Colon (tissue), 2 donors: Measurements from ENCODE around the gene KRTAP4-11.
"Not testable (repeated sequence)": the region's sequence is repeated elsewhere in the genome, so short reads cannot be mapped to it uniquely, and the experiment has no call there.

ENCODE experiments used
- FAIRE-seq: peaks from 2 replicates; lab custom pipeline; 2012; peaks lifted over from hg19 to GRCh38; lab: Jason Lieb, UNC
- donor health status: control.
- donor health status: control.

KRTAP4-11 gene

DNA sequence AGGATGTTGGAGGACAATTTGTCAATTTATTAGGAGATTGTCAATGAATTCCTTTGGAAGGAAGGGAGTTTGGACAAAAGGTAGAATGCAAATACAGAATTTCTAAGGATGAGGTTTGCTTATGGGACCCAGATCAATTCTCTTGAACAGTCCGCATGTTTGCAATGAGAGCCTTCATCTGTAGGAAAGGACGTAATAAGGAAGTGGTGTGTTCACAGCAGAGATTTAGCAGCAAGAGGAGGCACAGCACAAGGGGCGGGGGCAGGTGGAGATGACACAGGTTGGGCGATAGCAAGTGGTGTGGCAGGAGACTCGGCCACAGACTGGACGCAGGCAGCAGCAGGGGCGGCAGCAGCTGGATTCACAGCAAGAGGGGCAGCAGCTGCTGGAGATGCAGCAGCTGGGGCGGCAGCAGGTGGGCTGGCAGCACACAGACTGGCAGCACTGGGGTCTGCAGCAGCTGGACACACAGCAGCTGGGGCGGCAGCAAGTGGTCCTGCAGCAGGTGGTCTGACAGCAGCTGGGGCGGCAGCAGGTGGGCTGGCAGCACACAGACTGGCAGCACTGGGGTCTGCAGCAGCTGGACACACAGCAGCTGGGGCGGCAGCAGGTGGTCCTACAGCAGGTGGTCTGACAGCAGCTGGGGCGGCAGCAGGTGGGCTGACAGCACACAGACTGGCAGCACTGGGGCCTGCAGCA lies 5.3 kb upstream of the KRTAP4-11 start:
- not testable (repeated sequence) for FAIRE-seq

DNA sequence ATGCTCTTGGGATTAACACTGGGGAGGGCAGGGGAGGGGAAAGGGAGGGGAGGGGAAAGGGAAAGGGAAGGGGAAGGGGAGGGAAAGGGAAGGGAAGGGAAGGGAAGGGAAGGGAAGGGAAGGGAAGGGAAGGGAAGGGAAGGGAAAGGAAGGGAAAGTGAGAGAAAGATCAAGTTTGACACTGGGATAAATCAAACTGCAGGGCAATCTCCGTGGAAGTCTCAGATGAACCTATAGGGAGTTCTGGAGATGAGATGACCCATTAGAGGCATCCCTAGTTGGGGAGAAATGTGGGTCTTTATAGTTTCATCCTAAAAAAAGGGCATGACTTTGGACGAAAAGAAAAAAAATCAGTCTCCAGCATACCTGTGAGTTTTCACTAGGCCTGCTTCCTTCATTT lies 3.6 kb upstream of the KRTAP4-11 start:
- FAIRE-seq = no peak

DNA sequence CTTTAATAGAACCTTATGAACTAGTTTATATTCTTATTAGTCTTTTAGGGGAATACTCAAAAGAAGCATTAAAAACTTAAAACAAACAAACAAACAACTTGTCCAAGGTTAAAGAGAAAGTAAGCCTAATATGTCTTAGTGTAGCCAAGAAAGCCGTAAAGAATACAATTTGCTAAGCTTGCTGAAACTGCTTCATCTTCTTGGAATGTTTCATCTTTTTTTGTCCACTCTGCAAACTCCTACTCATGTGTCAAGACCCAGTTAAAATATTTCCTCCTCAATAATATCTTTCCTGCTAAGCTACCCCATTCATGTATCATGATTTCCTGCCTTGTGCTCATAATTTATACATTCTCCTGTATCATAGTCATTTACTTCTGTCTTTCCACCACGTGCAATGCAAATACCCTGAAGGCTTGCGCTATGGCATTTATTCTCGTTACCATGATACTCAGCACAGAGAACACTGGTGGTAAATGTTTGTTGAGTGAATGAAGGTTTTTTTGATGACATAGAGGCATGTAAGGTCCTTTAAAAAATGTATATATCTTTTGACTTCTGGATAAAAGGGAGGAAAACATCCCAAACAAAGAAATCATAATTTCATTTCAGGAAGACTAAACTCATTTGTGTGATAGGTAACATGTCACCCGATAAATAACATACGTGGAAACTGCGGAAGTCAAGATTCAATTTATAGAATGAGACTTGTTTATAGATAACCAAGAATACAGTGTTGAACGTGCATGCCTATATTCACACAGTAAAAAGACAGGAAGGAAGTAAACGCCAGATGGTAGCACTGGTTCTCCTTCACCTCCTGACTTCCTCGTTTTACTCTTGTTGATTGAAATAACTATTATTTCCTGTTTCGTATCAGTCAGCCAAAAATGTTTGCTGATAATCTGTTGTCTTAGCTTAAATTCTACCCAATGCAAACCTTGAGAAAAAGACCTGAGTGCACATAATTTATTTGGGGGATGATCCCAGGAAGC lies 1.8 kb upstream of the KRTAP4-11 start:
- peak; percentile 57 for FAIRE-seq

DNA sequence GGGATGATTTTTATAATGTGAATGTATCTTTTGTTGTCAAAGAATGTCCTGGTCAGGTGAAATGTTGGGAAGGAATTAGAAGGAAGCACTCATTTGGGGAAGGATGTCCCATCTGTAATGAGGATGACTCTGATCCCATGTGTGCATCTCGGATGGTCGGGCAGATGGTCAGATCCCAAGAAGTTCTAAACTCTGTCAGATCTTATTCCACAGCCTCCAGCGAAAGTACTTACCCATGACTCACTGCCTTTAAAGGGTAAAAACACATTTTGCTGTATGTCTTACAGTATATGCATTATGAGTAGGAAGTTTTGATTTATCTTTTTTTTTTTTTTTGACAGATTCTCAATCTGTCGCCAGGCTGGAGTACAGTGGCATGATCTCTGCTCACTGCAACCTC lies 548 bp upstream of the KRTAP4-11 start:
- FAIRE-seq = no peak

DNA sequence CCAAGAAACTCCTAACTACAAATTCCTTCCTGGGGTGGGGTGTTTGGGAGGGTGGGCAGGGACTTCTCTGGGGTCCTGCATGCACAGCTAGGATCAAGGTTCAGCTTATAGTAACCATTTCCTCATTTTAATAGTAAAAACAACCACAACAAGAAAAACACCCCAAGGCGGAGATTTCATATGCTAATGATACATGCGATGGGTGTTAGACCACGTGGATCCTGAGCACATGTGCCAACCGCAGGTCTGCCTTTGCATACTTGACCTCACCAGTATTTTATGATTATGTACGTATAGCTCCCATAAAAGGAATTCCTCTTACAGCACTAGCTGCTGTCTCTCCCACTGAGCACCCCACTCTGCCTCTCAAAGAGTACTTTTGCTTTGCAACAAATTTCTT lies 1.9 kb downstream of the KRTAP4-11 start:
- FAIRE-seq = no peak

DNA sequence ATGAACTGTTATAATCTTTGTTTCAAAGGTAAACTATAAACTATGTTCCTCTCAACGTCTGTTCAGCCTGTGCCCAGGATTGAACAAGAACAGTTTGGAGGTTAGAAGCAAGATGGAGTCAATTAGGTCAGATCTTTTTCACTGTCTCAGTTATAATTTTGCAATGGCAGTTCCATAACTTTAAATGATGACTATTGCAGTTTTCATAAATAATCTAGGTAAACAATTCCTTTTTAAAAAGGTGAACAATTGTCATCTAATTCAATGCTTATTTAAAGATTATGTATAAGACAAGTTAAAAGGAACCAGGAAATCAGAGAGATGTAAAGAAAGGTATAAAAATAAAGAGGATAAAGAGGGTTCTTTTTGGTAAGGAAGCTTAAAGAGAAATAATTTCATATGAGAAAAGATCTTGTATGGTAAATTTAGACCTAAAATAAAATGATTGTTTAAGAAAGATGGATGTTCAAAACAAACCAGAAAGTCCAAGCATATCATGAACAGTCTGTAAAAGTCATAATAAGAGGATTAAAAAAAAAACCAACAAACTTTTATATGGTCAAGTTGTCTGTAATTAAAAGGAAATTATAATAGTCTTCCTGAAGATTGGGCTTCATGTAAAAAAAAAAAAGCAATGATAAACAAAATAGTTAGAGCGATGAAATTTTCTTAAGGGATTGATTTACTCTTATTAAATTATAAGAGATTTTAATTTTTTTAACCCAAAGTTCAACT lies 6.9 kb downstream of the KRTAP4-11 start:
- no peak for FAIRE-seq

DNA sequence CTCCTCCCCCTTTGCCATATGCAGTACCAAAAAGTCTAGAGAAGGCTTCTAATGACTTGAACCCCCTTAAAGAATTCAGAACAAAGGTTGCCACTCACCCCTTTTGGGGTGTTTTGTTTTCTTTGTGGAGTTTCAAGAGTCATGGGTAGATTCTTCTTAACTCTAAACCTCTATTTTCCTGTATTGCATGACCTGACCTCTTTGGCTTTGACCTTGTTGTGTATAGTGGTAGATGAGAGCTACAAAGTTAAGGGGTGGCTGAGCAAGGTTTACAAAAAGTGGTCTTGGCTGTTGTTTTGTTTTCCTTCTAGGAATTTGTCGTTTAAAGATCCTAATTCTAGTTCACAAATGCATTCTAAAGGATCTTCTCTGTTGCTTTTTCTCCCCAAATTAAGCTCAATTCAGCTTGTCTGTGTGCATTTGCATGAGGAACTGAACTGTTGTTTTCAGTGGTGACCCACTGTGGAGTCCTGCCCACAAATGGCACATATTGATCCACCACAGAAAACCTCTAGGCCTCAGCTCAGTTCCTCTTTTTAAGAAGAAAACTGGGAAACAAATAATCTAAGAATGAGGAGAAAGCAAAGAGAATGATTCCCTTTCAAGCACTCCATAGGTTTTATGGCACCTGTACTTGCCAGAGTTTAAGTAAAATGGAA lies 9.3 kb downstream of the KRTAP4-11 start:
- FAIRE-seq = not testable (repeated sequence)

DNA sequence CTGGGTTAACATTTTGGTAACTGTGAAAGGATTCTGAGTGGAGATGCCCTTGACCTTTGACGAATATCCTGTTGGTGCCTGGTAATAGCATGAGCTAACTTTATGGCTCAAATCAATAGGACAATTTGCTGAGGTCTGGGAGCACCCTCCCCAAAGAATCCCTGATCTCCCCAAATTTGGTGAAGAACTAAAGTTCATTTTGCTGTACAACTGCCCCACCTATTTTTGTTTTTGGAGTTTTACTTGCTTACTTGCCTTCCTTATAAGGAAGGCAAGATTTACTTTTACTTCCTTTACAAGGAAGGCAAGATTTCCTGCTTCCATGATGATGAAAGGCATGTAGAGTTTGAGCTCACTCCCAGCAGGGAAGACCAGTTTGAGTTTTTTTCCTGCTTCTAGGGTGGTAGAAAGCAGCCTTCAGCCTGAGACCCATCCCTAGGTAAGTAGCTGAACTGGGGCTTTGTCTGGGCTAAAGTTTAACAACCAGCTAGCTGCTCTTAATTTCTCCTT lies 10.2 kb downstream of the KRTAP4-11 start:
- FAIRE-seq = no peak

DNA sequence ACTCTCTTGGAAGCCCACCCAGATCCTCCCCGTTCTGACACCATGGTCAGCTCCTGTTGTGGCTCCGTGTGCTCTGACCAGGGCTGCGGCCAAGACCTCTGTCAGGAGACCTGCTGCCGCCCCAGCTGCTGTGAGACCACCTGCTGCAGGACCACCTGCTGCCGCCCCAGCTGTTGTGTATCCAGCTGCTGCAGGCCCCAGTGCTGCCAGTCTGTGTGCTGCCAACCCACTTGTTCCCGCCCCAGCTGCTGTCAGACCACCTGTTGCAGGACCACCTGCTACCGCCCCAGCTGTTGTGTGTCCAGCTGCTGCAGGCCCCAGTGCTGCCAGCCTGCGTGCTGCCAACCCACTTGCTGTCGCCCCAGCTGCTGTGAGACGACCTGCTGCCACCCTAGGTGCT lies 12.8 kb downstream of the KRTAP4-11 start, which contains the start of gene KRTAP4-9:
Gene KRTAP4-9 (plus strand): TSS at position 43 of the 400 bp plus-strand sequence. CDS start 0 bp downstream, at position 43.
- not testable (repeated sequence) for FAIRE-seq

DNA sequence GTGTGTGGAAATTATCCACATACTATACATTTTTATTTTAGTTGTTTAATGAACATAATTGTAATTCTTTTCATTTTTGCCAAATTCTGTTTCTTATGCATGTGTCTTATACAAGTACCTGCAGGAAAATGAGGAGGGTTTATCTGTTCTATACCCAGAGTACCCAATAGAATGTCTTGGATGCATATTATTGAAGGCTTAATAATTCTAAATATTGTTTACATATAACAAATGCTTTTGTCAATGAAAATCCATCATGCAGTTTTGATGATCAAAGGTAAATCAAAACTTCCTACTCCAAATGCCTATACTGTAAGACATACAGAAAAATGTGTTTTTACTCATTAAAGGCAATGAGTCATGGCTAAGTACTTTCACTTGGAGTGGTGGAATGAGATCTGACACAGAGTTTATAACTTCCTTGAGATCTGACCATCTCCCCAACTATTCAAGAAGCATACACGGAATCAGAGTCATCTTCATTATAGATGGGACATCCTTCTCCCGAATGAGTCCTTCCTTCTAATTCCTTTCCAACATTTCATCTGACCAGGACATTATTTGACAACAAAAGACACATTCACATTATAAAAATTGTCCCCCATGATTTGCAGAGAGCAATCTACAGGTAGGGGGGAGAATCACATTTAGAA lies 13.7 kb downstream of the KRTAP4-11 start:
- peak; percentile 36 for FAIRE-seq

DNA sequence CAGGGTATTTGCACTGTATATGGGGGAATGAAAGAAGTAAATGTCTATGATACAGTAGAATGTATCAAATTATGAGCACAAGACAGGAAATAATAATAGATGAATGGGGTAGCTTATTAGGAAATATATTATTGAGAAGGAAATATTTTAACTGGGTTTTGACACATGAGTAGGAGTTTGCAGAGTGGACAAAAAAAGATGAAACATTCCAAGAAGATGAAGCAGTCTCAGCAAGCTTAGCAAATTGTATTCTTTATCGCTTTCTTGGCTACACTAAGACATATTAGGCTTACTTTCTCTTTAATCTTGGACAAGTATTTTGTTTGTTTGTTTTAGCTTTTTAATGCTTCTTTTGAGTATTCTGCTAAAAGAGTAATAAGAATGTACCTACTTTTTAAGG lies 14.3 kb downstream of the KRTAP4-11 start:
- no peak for FAIRE-seq

DNA sequence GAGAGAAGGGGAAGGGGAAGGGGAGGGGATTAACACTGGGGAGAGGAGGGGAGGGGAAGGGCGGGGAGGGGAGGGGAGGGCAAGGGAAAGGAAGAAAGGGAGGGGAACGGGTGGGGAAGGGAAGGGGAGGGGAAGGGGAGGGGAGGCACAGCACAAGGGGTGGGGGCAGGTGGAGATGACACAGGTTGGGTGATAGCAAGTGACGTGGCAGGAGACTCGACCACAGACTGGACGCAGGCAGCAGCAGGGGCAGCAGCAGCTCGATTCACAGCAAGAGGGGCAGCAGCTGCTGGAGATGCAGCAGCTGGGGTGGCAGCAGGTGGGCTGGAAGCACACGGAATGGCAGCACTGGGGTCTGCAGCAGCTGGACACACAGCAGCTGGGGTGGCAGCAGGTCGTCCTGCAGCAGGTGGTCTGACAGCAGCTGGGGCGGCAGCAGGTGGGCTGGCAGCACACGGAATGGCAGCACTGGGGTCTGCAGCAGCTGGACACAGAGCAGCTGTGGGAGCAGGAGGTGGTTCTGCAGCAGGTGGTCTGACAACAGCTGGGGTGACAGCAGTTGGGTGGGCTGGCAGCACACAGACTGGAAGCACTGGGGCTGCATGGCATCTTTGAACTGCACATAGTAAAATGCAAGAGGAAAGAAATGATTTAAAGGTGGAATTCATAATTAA lies 16.4 kb downstream of the KRTAP4-11 start, which contains the start of gene KRTAP4-16:
Gene KRTAP4-16 (minus strand): TSS at position 624 of the 674 bp plus-strand sequence. CDS start 0 bp downstream, at position 624.
- FAIRE-seq = no peak

DNA sequence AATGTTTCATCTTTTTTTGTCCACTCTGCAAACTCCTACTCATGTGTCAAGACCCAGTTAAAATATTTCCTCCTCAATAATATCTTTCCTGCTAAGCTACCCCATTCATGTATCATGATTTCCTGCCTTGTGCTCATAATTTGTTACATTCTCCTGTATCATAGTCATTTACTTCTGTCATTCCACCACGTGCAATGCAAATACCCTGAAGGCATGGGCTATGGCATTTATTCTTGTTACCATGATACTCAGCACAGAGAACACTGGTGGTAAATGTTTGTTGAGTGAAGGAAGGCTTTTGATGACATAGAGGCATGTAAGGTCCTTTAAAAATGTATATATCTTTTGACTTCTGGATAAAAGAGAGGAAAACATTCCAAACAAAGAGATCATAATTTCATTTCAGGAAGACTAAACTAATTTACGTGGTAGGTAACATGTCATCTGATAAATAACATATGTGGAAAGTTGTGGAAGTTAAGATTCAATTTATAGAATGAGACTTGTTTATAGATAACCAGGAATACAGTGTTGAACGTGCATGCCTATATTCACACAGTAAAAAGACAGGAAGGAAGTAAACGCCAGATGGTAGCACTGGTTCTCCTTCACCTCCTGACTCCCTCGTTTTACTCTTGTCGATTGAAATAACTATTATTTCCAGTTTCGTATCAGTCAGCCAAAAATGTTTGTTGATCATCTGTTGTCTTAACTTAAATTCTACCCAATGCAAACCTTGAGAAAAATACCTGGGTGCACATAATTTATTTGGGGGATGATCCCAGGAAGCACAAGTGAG lies 18.3 kb downstream of the KRTAP4-11 start:
- FAIRE-seq = not testable (repeated sequence)

DNA sequence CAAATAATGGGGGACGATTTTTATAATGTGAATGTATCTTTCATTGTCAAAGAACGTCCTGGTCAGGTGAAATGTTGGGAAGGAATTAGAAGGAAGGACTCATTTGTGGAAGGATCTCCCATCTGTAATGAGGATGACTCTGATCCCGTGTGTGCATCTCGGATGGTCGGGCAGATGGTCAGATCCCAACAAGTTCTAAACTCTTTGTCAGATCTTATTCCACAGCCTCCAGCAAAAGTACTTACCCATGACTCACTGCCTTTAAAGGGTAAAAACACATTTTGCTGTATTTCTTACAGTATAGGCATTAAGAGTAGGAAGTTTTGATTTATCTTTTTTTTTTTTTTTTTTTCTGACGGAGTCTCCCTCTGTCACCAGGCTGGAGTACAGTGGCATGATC lies 19.7 kb downstream of the KRTAP4-11 start:
- FAIRE-seq = no peak

DNA sequence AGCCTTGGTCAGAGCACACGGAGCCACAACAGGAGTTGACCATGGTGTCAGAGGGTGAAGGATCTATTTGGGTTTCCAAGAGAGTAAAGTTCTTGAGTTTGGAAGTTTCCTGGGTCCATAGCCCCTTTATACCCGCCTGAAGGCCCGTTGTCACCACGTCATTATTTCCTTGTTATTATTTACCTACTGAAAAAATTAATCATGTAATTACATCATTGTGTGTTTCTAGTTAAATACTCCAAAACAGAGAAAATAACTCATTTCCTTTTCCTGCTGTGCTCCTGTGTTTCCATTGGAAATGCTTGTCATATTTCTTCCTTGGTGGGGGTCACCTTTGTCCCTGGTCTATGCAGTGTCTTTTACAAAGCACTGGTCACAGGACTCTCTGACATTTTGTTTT lies 20.1 kb downstream of the KRTAP4-11 start, which contains the start of gene KRTAP4-8:
Gene KRTAP4-8 (minus strand): TSS at position 101 of the 400 bp plus-strand sequence. CDS start 58 bp downstream, at position 43.
- FAIRE-seq = no peak

DNA sequence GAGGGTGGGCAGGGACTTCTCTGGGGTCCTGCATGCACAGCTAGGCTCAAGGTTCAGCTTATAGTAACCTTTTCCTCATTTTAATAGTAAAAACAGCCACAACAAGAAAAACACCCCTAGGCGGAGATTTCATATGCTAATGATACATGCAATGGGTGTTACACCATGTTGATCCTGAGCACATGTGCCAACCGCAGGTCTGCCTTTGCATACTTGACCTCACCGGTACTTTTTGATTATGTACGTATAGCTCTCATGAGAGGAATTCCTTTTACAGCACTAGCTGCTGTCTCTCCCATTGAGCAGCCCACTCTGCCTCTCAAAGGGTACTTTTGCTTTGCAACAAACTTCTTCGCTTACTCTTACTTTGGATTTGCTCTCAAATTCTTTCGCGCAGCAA lies 22.1 kb downstream of the KRTAP4-11 start:
- no peak for FAIRE-seq

DNA sequence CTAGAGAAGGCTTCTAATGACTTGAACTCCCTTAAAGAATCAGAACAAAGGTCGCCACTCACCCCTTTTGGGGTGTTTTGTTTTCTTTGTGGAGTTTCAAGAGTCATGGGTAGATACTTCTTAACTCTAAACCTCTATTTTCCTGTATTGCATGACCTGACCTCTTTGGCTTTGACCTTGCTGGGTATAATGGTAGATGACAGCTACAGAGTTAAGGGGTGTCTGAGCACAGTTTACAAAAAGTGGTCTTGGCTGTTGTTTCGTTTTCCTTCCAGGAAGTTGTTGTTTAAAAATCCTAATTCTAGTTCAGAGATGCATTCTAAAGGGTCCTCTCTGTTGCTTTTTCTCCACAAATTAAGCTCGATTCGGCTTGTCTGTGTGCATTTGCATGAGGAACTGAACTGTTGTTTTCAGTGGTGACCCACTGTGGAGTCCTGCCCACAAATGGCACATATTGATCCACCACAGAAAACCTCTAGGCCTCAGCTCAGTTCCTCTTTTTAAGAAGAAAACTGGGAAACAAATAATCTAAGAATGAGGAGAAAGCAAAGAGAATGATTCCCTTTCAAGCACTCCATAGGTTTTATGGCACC lies 29.3 kb downstream of the KRTAP4-11 start:
- not testable (repeated sequence) for FAIRE-seq

DNA sequence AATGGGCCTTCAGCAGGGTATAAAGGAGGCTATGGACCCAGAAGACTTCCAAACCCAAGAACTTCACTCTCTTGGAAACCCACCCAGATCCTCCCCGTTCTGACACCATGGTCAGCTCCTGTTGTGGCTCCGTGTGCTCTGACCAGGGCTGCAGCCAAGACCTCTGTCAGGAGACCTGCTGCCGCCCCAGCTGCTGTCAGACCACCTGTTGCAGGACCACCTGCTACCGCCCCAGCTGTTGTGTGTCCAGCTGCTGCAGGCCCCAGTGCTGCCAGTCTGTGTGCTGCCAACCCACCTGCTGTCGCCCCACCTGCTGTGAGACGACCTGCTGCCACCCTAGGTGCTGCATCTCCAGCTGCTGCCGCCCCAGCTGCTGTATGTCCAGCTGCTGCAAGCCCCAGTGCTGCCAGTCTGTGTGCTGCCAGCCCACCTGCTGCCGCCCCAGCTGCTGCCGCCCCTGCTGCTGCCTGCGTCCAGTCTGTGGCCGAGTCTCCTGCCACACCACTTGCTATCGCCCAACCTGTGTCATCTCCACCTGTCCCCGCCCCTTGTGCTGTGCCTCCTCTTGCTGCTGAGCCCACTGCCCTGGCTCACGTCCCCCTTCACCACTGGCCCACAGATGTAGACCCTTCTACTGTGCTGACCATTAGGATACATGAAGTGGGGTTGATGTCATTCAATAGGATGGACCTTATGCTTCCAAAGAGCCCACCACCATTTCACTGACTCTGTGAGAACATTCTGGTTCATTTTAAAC lies 33.9 kb downstream of the KRTAP4-11 start, which contains the start of gene KRTAP4-7:
Gene KRTAP4-7 (plus strand): TSS at position 51 of the 757 bp plus-strand sequence. CDS start 57 bp downstream, at position 108.
- not testable (repeated sequence) for FAIRE-seq
